Measurements from ENCODE around the gene TNFRSF4.

The TNFRSF4 gene

DNA sequence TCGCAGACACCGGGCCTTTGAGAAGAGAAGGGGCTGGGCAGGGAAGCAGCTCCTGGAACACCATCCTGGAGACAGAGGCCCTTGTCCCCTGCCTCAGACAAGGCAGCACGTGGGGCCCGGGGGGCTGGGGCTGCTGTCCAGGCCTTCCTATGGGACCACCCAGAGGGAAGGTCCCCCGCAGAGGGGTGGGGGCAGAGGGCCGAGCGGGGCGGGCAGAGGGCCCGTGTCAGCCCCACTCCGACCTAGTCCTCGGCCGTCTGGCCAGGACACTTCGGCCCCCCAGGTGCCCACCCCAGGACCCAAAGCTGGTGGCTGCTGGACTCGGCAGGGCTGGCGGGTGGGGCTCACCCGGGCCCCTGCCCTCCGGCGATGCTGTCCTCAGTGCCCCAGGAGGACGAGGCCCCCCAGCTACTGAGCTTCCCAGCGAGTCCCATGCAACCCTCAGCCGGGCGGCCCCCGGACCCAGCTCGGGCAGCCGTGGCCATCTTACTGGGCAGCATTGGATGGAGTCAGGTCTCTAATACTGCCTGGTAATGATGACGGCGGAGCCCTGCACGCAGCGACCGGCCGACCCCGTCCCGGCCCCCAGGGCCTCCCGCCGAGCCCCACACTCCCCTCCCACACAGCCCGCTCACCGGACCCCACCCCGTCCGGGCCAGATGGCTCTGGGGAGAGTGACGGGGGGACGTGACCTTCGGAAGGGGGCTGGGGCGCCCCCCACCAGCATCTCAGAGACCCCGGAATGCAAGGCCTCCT, 47.1 kb downstream of the TNFRSF4 start:
- DNase-seq, result no peak

DNA sequence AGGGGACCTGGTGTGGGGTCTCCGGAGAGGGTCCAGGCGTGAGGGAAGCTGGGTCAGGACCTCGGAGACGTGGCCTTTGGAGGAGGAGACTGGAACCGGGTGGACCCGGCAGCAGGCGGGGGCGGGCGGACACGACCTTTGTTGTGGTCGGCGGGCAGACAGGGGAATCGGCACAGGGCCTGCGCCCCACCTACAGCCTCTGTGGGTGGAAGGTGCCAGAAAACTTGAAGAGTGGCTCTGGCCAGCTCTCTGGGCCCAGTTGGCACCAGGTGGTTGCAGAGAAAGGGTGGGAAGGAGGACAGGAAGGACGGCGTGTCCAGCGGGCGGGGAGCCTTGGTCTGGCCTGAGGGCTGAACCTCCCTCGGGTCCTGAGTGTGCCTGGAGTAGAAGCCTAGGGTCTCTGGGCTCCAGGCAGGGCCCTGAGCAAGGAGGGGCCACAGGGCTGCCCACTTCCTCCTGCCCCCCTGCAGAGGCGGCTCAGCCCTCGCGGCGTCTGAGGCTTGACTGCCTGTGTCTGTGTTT, 48.0 kb downstream of the TNFRSF4 start:
- DNase-seq, result no peak

DNA sequence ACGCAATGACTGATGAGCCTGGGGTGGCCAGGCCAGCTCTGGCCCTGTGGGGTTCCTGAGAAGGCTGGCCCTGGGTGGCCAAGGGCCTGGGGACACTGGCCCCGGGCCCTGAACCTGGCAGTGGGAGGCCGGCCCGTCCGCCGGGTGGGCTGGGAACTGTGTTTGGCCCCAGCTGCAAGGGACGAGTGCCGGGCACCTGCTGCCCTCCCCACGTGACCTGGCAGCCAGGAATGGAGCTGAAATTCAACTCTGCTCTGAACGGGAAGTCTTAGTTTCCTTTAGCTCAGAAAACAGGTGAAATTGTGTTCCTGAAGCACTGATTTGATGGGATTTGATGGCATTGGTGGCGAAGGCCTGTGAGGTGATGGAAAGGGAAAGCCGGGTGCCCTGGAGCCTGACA, 48.5 kb downstream of the TNFRSF4 start:
- no peak for DNase-seq

DNA sequence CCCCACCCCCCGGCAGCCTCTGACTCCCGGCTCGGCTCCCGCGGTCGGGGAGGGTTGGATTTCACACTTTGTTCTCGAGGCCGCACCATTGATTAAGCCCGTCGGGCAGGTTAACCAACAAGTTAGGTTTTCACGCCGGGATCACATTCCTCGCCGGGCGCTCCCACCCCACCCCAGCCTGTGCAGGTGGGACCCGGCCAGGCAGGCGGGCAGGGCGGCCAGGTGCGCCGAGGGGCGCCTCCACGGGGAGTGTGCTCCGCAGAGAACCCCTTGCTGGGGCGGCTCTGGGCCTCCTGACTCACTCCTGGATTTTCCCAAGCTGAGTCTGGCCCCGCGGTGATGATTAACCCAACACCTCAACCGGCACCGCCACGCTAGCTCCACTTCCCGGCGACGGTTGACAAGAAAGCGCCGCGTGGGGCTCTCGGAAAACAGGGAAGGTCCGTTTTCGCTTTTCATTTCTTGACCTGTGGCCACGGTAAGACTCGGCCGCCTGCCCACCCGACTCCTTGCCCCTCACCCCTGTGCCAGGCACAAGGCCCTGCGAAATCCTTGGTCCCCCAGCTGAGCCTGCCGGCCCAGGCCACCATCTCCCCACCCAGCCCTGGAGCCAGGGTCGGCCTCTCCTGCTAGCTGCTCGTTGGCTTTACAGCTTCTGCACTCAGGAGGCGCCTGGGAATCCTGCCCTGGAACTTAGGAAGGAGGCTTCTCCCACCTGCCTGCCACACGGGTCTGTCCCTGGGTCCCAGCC, 49.1 kb downstream of the TNFRSF4 start:
- DNase-seq, result no peak

DNA sequence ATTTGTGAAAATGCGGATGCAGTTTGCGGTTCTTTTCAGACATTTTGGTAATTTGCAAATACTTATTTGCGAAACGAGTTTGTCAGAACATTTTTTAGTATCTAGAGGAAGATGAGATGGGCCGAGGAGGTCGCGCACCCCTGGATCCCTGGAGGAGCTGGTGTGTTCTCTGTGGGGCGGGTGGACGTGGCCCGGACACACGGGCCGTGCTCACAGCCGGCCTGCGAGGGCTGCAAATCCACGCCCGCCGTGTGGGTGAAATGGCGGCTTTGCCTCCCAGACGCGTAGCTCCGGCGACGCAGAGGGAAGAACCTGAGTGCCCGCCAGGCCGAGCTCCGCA, 49.6 kb downstream of the TNFRSF4 start:
- no peak for DNase-seq

DNA sequence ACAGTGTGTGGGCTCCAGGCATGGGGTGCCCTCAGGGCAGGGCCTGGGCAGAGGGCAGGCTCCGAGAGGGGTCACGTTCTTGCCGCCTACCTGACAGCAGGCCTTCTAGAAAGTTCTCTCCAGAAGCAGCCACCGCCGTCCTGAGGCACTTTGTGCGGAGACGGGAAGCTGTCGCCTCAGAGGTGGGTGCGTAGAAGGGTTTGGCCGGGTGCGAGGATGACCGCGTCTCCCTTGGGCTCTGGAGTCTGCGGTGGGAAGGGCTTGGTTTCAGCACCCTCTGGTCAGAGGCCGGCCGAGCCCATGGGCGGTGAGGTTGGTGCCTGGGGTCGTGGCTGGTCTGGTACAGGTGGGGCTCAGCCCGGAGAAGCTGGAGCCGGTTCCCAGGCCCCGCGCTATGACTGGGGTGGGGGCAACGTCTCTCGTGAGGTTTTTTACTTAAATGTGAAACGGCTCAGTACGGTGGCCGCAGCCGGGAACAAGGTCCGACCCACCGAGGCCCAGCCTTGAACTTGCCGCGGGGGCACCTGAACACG, 50.3 kb downstream of the TNFRSF4 start:
- no peak for DNase-seq

DNA sequence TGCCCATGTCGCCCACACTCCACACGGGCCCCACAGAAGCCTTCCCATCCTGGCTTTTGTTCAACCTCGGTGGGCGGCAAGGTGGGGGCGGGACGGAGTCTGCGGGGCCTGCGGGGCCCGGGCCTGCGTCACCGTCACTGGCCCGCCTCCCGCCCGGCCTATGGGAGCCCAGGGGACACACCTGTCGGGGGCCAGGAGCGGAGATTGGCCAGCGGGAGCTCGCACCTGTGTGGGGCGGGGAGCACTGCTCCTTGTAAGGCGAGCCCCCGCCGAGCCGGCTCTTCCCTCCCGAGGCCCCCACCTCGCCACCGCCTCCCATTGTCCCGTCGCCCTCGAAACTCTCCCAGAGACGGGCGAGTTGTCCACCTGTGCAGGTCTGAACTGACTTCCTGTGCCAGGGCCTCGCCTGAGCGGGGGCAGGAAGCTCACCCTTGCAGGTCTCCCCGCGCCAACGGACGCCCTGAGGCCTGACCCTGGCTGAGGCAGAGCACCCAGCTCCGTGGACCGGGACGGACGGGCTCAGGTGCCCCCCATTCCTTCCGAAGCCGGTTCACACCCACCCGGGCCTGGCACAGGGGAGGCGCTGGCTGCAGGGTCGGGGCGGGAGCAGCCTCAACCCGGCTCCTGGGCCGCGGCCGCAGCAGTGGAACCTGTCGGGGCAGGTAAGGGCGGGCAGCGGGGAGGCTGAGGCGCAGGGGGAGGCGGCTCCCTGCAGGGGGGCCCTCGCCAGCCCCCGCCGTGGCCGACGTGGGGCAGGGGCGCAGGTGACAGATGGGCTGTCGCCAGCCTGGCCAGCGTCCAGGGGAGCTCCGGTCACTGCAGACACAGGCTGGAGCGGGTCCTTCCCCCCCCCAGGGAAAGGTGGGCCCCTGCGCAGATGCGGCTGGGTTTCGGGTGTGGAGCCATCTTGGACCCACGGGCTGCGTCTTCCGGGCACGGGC, 51.1 kb downstream of the TNFRSF4 start:
- peak; percentile 75 for DNase-seq

DNA sequence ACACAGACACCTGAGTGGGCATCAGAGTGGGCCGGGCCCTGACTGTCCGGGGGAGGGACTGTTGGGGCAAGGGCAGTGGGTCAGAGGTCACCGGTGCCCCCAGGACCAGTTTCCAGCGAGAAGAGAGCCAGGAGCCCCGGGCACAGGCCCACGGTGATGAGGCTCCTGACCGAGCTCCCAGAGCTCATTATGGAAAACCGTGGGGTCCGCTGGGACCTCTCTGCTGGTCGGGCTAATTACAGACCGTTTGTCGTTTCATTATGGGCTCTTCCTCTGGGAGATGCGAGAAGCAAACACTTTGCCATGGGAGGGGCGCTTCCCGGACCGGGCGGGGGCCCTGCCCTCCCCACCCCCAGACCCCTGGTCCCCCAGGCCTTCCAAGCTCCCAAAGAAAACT, 52.3 kb downstream of the TNFRSF4 start:
- no peak for DNase-seq

Measured in NCI-H2081 treated with DMSO at 0.1 percent for 48 hours (cell line).